Spinal cord (tissue), 10 donors: ENCODE measurements around the gene AGBL4. TPM values are rescaled to one million over a fixed set of nuclear protein-coding genes. Genes with fewer than 3 reads are reported as not detected.
A peak's percentile ranks its signal among the peaks of the same experiment; 100 is the strongest.
"Not testable (repeated sequence)": the region's sequence is repeated elsewhere in the genome, so short reads cannot be mapped to it uniquely, and the experiment has no call there.

ENCODE experiments used
- DNase-seq, 6 donors: peaks; one replicate each; pipeline versions ENCODE4 v3.0.0 to v3.0.0-alpha.2; 2013 to 2015; ENCODE audit warnings: low spot score in 6 of 6, low read depth in 4 of 6
- H3K27ac ChIP-seq: one replicate; pipeline ENCODE4 v1.5.1; 2013; ENCODE audit warnings: low read depth, low read length, control low read depth
- H3K27me3 ChIP-seq: one replicate; pipeline ENCODE4 v1.6.1; 2013; ENCODE audit warnings: low read length; ENCODE audit not compliant: control insufficient read depth, insufficient read depth
- H3K36me3 ChIP-seq: one replicate; pipeline ENCODE4 v1.6.1; 2013; ENCODE audit warnings: low read length; ENCODE audit not compliant: control insufficient read depth, insufficient read depth
- H3K4me1 ChIP-seq: one replicate; pipeline ENCODE4 v1.6.1; 2013; ENCODE audit warnings: low read length; ENCODE audit not compliant: control insufficient read depth, insufficient read depth
- H3K4me3 ChIP-seq: one replicate; pipeline ENCODE4 v1.5.1; 2013; ENCODE audit warnings: low read depth, low read length, control low read depth
- H3K9me3 ChIP-seq: one replicate; pipeline ENCODE4 v1.6.1; 2013; ENCODE audit warnings: low read length; ENCODE audit not compliant: control insufficient read depth, insufficient read depth
- WGBS: methylation state at CpG from one replicate; pipeline ENCODE4 v1.1.5; 2013; ENCODE audit warnings: missing lambda C conversion rate; ENCODE audit not compliant: insufficient coverage; 5-methylcytosine and 5-hydroxymethylcytosine counted together
- polyA plus RNA-seq, 2 donors: library from polyadenylated mRNA; unstranded; fragments of 120-200 nt; gene quantifications; one replicate each; pipeline ENCODE4 v1.2.1, GENCODE V29; 2013; ENCODE audit not compliant: insufficient read length in 2 of 2
- total RNA-seq, 2 donors: library from RNA; depleted of rRNA in 1 of 2; stranded (reverse); fragments of 120-200 nt in 1 of 2; fragments of >200 nt in 1 of 2; gene quantifications; one replicate each; pipeline versions ENCODE4 v1.2.3 to v1.2.4, GENCODE V29; 2013 to 2014
- donor health status: healthy.

AGBL4 gene
- total and polyA plus RNA-seq, 4 donors, result 3.8 to 6.8 (median 4.7) TPM

GRCh38 chr1:49765034-49765433, 258.7 kb downstream of the AGBL4 start:
- WGBS, result 61% methylated on average over 2 of the region's 3 CpGs
- no peak overlapping the region for H3K27ac ChIP-seq
- H3K4me1 ChIP-seq, result no peaks in the 10 kb centered on the region
- H3K9me3 ChIP-seq, result no peaks in the 10 kb centered on the region
- no peak for DNase-seq
- H3K27me3 ChIP-seq, result no peaks in the 10 kb centered on the region
- H3K36me3 ChIP-seq, result no peaks in the 10 kb centered on the region
- no peak overlapping the region for H3K4me3 ChIP-seq

GRCh38 chr1:49738118-49738517, 285.6 kb downstream of the AGBL4 start:
- not testable (repeated sequence) for H3K9me3 ChIP-seq, H3K4me1 ChIP-seq, DNase-seq, H3K4me3 ChIP-seq, H3K27ac ChIP-seq, H3K27me3 ChIP-seq, H3K36me3 ChIP-seq
- WGBS, result 96% methylated on average over 8 of the region's 9 CpGs

- Histone ChIP-seq H3K9me3 (no peaks in the 10 kb centered on the region), H3K27me3 (no peaks in the 10 kb centered on the region), H3K4me1 (no peaks in the 10 kb centered on the region), H3K4me3 (no peak overlapping the region), H3K36me3 (no peaks in the 10 kb centered on the region), H3K27ac (no peak overlapping the region)
- peak in 1 of 6 donors; percentile 41 for DNase-seq
- 100% methylated on average over 1 of the region's 1 CpG for WGBS
These were observed 295.4 kb downstream of the AGBL4 start for GRCh38 chr1:49728377-49728776.

GRCh38 chr1:49723662-49724061, 300.1 kb downstream of the AGBL4 start:
- Histone ChIP-seq H3K27ac (no peak overlapping the region), H3K27me3 (no peaks in the 10 kb centered on the region), H3K36me3 (no peaks in the 10 kb centered on the region), H3K4me1 (no peaks in the 10 kb centered on the region), H3K4me3 (no peak overlapping the region), H3K9me3 (no peaks in the 10 kb centered on the region)
- DNase-seq, result no peak
- WGBS, result no CpG with 5 or more reads among the region's 1 CpG

- no peak overlapping the region for H3K27ac ChIP-seq
- H3K27me3 ChIP-seq, result no peaks in the 10 kb centered on the region
- DNase-seq, result no peak
- WGBS, result no CpG with 5 or more reads among the region's 4 CpGs
- no peaks in the 10 kb centered on the region for H3K4me1 ChIP-seq
- no peak overlapping the region for H3K4me3 ChIP-seq
- H3K36me3 ChIP-seq, result no peaks in the 10 kb centered on the region
- H3K9me3 ChIP-seq, result no peaks in the 10 kb centered on the region
These were observed 329.4 kb downstream of the AGBL4 start for GRCh38 chr1:49694251-49694827.

- DNase-seq, result no peak
- Histone ChIP-seq H3K4me1 (no peaks in the 10 kb centered on the region), H3K9me3 (no peaks in the 10 kb centered on the region), H3K36me3 (no peaks in the 10 kb centered on the region), H3K27ac (no peak overlapping the region), H3K4me3 (no peak overlapping the region), H3K27me3 (no peaks in the 10 kb centered on the region)
- 65% methylated on average over 3 of the region's 3 CpGs for WGBS
These were observed 337.6 kb downstream of the AGBL4 start for GRCh38 chr1:49686107-49686506.

GRCh38 chr1:49677706-49678105, 346.0 kb downstream of the AGBL4 start:
- no peaks in the 10 kb centered on the region for H3K4me1 ChIP-seq
- no CpG with 5 or more reads among the region's 2 CpGs for WGBS
- no peaks in the 10 kb centered on the region for H3K9me3 ChIP-seq
- H3K27ac ChIP-seq, result no peak overlapping the region
- no peak for DNase-seq
- no peak overlapping the region for H3K4me3 ChIP-seq
- H3K36me3 ChIP-seq, result no peaks in the 10 kb centered on the region
- H3K27me3 ChIP-seq, result no peaks in the 10 kb centered on the region

GRCh38 chr1:49651136-49651535, 372.6 kb downstream of the AGBL4 start:
- no peaks in the 10 kb centered on the region for H3K4me1 ChIP-seq
- no peak overlapping the region for H3K4me3 ChIP-seq
- DNase-seq, result no peak
- 91% methylated on average over 2 of the region's 3 CpGs for WGBS
- no peaks in the 10 kb centered on the region for H3K9me3 ChIP-seq
- no peaks in the 10 kb centered on the region for H3K36me3 ChIP-seq
- no peaks in the 10 kb centered on the region for H3K27me3 ChIP-seq
- H3K27ac ChIP-seq, result no peak overlapping the region

GRCh38 chr1:49630156-49630555, 393.6 kb downstream of the AGBL4 start:
- H3K4me1 ChIP-seq, result no peaks in the 10 kb centered on the region
- H3K4me3 ChIP-seq, result no peak overlapping the region
- WGBS, result 100% methylated on average over 1 of the region's 2 CpGs
- no peaks in the 10 kb centered on the region for H3K27me3 ChIP-seq
- DNase-seq, result no peak
- H3K36me3 ChIP-seq, result no peaks in the 10 kb centered on the region
- H3K9me3 ChIP-seq, result no peaks in the 10 kb centered on the region
- H3K27ac ChIP-seq, result no peak overlapping the region

GRCh38 chr1:49627781-49628180, 396.0 kb downstream of the AGBL4 start:
- no peaks in the 10 kb centered on the region for H3K36me3 ChIP-seq
- H3K4me1 ChIP-seq, result no peaks in the 10 kb centered on the region
- no peaks in the 10 kb centered on the region for H3K27me3 ChIP-seq
- no peak overlapping the region for H3K27ac ChIP-seq
- DNase-seq, result no peak
- no peaks in the 10 kb centered on the region for H3K9me3 ChIP-seq
- 93% methylated on average over 2 of the region's 3 CpGs for WGBS
- no peak overlapping the region for H3K4me3 ChIP-seq
